ENCODE results near the gene NSFL1C. TPM values are rescaled to one million over a fixed set of nuclear protein-coding genes. Genes with fewer than 3 reads are reported as not detected.

The NSFL1C gene
- total RNA-seq, 1 experiment from 2014 or later, result 123 TPM

- DNase-seq (ENCODE audit: low spot score), result no peak
- in situ Hi-C loops (cut with HindIII; ENCODE audit: low sequenced_read_pairs), result no loop called here
Observed at GRCh38 chr20:1465470-1466210, 1.0 kb downstream of the NSFL1C start.

DNA sequence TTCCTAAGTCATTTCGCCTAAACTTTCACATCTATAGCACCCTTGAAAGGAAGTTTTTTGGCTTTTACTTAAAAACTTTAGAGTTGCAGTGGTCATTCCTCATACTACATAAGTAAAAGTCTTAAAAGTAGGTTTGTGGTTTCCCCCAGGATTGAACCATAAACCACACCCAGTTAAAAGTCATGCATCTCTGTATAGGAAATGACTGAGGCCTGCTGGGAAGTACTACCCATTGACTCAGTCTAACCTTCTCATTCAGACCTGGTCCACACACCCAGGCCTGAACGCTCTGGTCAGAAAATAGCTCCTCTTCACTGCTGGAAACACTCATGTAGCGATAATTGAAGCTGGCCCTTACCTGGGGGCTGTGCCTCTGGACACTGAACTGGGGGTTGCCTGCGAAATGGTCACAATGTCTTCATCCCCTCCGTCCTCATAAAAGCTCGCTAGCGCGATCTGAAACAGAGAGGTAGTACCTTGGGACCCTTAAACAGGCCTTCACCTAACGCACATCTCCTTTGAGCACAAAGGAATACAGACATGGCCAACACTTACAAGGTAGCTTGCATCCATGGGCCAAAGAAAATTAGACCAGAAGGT is 2.6 kb downstream of the NSFL1C start:
- in situ Hi-C loops (cut with HindIII; ENCODE audit: low sequenced_read_pairs), result no loop called here
- no peak for DNase-seq (ENCODE audit: low spot score)

DNA sequence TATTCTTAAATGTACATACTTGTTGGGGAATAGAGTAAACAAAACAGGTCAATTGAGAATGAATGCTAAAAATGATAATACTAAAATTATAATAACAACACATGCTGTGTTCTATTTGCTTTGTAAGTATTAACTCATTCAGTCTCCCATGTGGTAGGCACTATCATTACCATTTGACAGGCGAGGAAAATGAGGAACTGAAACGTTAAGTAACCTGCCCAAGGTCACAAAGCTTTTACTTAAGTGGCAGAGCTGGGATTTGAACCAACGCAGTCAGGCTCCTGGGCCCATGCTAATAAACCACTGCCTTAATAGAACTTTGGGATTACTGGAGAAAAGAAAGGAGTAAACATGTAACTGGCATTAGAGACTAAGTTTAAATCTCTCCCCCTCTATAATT is 3.8 kb downstream of the NSFL1C start:
- in situ Hi-C loops (cut with HindIII; ENCODE audit: low sequenced_read_pairs), result no loop called here
- no peak for DNase-seq (ENCODE audit: low spot score)

DNA sequence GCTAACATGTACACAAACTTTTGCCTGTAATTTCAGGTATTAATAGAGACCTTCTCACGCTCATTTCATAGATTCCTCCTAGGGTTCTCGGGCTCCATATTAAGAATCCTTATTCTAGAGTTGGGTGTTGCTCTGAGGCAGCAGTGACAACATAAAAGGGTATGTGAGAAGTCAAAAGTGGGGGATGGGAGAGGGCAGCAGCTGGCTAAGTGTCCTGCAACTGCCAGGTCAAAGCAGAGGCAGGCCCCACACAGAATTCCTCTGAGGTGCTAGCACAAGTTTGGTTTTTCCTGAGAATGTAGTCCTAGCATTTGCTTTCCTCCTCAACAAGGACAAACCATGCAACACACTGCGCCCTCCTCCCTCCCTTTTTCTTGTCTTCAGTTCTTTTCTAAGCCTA is 4.6 kb downstream of the NSFL1C start:
- in situ Hi-C loops (cut with HindIII; ENCODE audit: low sequenced_read_pairs), result no loop called here
- DNase-seq (ENCODE audit: low spot score), result no peak

GRCh38 chr20:1460275-1460674 is 6.4 kb downstream of the NSFL1C start:
- in situ Hi-C loops (cut with HindIII; ENCODE audit: low sequenced_read_pairs), result no loop called here
- DNase-seq (ENCODE audit: low spot score), result no peak

- in situ Hi-C loops (cut with HindIII; ENCODE audit: low sequenced_read_pairs), result no loop called here
Observed at GRCh38 chr20:1457992-1458391, 8.7 kb downstream of the NSFL1C start.

GRCh38 chr20:1456300-1456699 is 10.3 kb downstream of the NSFL1C start:
- no peak for DNase-seq (ENCODE audit: low spot score)
- in situ Hi-C loops (cut with HindIII; ENCODE audit: low sequenced_read_pairs), result no loop called here

More at GRCh38 chr20:1457992-1458391, 8.7 kb downstream of the NSFL1C start:
- no peak for DNase-seq (ENCODE audit: low spot score)

- in situ Hi-C loops (cut with HindIII; ENCODE audit: low sequenced_read_pairs), result no loop called here
- no peak for DNase-seq (ENCODE audit: low spot score)
Observed at GRCh38 chr20:1450926-1451491, 15.6 kb downstream of the NSFL1C start.

DNA sequence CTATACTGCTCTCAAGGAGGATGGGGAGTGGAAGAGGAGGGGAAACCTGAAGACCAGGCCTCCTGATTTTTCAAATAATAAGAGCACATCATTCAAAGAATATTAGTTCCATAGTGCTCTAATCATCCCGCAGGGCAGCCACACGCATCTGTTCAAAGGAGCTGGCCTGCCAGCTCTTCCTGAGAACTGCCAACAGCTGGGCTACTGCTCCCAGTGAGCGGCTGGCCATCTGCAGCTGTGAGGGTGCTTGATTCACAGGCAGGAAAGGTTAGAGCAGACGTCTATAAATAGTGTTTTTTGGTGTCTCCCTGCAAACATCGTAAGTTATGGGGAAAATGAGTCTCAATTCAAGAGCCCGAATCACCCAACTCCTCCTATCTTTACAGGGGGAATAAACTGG is 17.3 kb downstream of the NSFL1C start:
- no peak for DNase-seq (ENCODE audit: low spot score)
- in situ Hi-C loops (cut with HindIII; ENCODE audit: low sequenced_read_pairs), result no loop called here

GRCh38 chr20:1448081-1448620 is 18.5 kb downstream of the NSFL1C start:
- no peak for DNase-seq (ENCODE audit: low spot score)
- in situ Hi-C loops (cut with HindIII; ENCODE audit: low sequenced_read_pairs), result no loop called here

DNA sequence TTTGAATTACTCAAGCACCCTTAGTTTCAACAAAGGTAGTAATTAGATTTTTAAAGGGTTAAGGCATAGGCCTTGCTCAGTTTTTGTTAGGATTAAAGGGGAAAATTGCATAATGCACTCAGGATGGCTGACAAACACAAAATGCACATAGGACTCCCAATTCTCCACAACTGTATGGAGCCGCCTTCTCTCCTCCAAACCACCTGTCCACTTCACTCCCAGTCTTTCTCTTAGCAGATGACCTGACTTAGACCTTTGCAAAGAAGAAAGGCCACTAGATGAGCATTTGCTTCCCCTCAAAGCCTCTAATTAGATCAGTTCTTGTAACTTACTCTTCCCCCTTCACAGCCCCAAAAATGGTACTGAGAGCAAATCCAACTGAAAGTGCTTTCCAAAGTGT is 20.1 kb downstream of the NSFL1C start:
- in situ Hi-C loops (cut with HindIII; ENCODE audit: low sequenced_read_pairs), result no loop called here
- no peak for DNase-seq (ENCODE audit: low spot score)

DNA sequence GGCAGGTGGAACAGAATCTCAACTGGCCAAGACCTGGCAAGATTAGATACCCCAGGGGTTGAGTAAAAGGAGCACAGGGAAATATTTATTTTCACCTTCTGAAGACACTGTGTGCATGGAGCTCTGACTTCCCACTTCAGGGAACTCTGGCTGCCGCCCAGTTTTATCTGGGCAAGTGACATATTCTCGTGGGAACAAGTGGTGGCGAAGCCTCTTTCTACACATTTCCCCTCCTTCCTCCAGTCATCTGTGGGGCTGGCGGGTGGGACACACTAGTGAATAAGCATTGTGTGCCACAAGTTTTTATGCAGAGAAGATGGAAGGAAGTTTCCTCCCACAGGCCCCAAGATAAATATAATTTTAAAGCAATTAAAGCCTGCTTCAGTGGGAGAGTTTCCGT is 23.6 kb downstream of the NSFL1C start:
- in situ Hi-C loops (cut with HindIII; ENCODE audit: low sequenced_read_pairs), result no loop called here
- no peak for DNase-seq (ENCODE audit: low spot score)

DNA sequence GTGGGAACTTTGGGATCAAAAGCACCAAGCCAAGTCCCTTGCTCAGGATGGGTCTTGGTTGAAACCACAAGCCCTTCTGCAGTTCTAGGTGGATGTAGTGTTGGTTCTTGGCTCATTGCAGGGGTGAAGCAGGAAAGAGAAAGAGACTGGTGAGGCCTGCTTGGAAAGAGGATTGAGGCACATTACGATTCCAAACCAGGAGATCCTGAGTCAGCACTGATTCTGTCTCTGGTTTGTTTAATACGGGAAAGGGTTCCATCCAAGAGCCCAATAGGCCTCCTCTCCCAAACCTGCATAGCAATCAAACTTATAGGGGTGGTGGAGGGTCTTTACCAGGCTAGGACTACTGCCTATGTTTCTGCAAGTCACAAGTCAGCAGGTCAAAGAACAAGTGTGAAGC is 24.3 kb downstream of the NSFL1C start:
- in situ Hi-C loops (cut with HindIII; ENCODE audit: low sequenced_read_pairs), result no loop called here
- DNase-seq (ENCODE audit: low spot score), result no peak

- in situ Hi-C loops (cut with HindIII; ENCODE audit: low sequenced_read_pairs), result no loop called here
Observed at GRCh38 chr20:1441133-1441532, 25.5 kb downstream of the NSFL1C start.

GRCh38 chr20:1440024-1440423 is 26.6 kb downstream of the NSFL1C start:
- in situ Hi-C loops (cut with HindIII; ENCODE audit: low sequenced_read_pairs), result no loop called here
- DNase-seq (ENCODE audit: low spot score), result no peak

More at GRCh38 chr20:1441133-1441532, 25.5 kb downstream of the NSFL1C start:
- DNase-seq (ENCODE audit: low spot score), result no peak

DNA sequence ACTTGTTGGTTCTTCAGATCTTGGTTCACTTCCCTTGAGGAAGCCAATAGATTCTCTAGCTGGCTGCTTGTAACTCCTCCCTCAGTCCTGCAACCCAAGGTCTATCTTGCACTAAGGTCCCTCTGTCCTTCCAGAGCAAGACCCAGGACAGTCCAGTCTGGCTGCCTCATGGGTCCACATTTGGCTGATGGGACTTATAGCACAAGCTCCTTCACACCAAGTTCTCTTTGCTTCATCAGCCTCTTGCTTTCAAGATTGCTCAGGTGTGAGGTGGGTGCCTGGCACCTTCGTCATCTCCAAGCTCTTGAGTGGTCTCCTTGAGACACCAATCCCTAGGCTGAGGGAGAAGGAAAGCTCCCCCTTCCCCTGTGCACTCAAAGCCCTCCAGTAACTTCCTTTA is 28.3 kb downstream of the NSFL1C start:
- in situ Hi-C loops (cut with HindIII; ENCODE audit: low sequenced_read_pairs), result no loop called here
- no peak for DNase-seq (ENCODE audit: low spot score)

- in situ Hi-C loops (cut with HindIII; ENCODE audit: low sequenced_read_pairs), result no loop called here
- peak; percentile 77 for DNase-seq (ENCODE audit: low spot score)
Observed at GRCh38 chr20:1437235-1437904, 29.3 kb downstream of the NSFL1C start.

GRCh38 chr20:1436263-1436662 is 30.4 kb downstream of the NSFL1C start:
- DNase-seq (ENCODE audit: low spot score), result no peak
- in situ Hi-C loops (cut with HindIII; ENCODE audit: low sequenced_read_pairs), result no loop called here

- in situ Hi-C loops (cut with HindIII; ENCODE audit: low sequenced_read_pairs), result no loop called here
- DNase-seq (ENCODE audit: low spot score), result no peak
Observed at GRCh38 chr20:1435337-1435699, 31.3 kb downstream of the NSFL1C start.
